K562 (cell line): ENCODE results near the gene SPCS3. TPM values are rescaled to one million over a fixed set of nuclear protein-coding genes. Genes with fewer than 3 reads are reported as not detected.

Source experiments
- polyA plus RNA-seq, 8 experiments: library from polyadenylated mRNA; depleted of rRNA in 4 of 8; stranded (reverse) in 5 of 8; unstranded in 3 of 8; fragments of >200 nt; fragmentation: Nextera tagmentation in 2 of 8; fragmentation: Illumina TruSeq in 1 of 8; extraction: Ambion mirVana in 2 of 8; extraction: Trizol in 1 of 8; gene quantifications; 2 replicates each; pipeline versions ENCODE4 v1.2.1 to v1.2.3, GENCODE V29; 2011 to 2014; ENCODE audit warnings: inconsistent platforms in 1 of 8, missing spikeins in 1 of 8
- total RNA-seq, 7 experiments: library from RNA; depleted of rRNA in 6 of 7; stranded (reverse); fragments of >200 nt in 6 of 7; fragmentation: Illumina TruSeq in 2 of 7; extraction: Trizol in 2 of 7; gene quantifications; 2 replicates each; pipeline versions ENCODE4 v1.2.1 to v1.2.3, GENCODE V29; 2011 to 2021; ENCODE audit warnings: low replicate concordance in 1 of 7

Gene SPCS3
- total and polyA plus RNA-seq, 9 of the 15 experiments (the other 6 are each of a cell fraction or from before 2014, with no cell fraction given) = 64.6 to 196 (median 85.4) TPM

Other genes starting within 250 kb of the SPCS3 start
- gene SPATA4, start 124.4 kb upstream of the SPCS3 start, total RNA-seq (2014; rRNA removed) = not detected in 2 replicates
- gene SPATA4, start 124.4 kb upstream of the SPCS3 start, total RNA-seq (2014; rRNA removed; fragmentation: Illumina TruSeq; extraction: Trizol) = not detected in 2 replicates
- gene SPATA4, start 124.4 kb upstream of the SPCS3 start, total RNA-seq (2015; rRNA removed; fragmentation: Illumina TruSeq; extraction: Trizol) = not detected in 2 replicates
- gene SPATA4, start 124.4 kb upstream of the SPCS3 start, total RNA-seq (2021) = not detected in 2 replicates
- not detected in 2 replicates for gene SPATA4, start 124.4 kb upstream of the SPCS3 start, polyA plus RNA-seq (2011; rRNA removed)
- not detected in 2 replicates for gene SPATA4, start 124.4 kb upstream of the SPCS3 start, polyA plus RNA-seq (2014; fragmentation: Illumina TruSeq; extraction: Trizol)
- not detected for gene SPATA4, start 124.4 kb upstream of the SPCS3 start, polyA plus RNA-seq (2014; fragmentation: Nextera tagmentation; extraction: Ambion mirVana)
- gene SPATA4, start 124.4 kb upstream of the SPCS3 start, polyA plus RNA-seq (2014; rRNA removed) = not detected in 2 replicates
- not detected in 2 replicates for gene ASB5, start 50.7 kb upstream of the SPCS3 start, total RNA-seq (2014; rRNA removed)
- not detected in 2 replicates for gene ASB5, start 50.7 kb upstream of the SPCS3 start, total RNA-seq (2014; rRNA removed; fragmentation: Illumina TruSeq; extraction: Trizol)
- not detected in 2 replicates for gene ASB5, start 50.7 kb upstream of the SPCS3 start, total RNA-seq (2015; rRNA removed; fragmentation: Illumina TruSeq; extraction: Trizol)
- not detected in 2 replicates for gene ASB5, start 50.7 kb upstream of the SPCS3 start, total RNA-seq (2021)
- gene ASB5, start 50.7 kb upstream of the SPCS3 start, polyA plus RNA-seq (2011; rRNA removed) = not detected in 2 replicates
- gene ASB5, start 50.7 kb upstream of the SPCS3 start, polyA plus RNA-seq (2014; fragmentation: Illumina TruSeq; extraction: Trizol) = not detected in 2 replicates
- not detected for gene ASB5, start 50.7 kb upstream of the SPCS3 start, polyA plus RNA-seq (2014; fragmentation: Nextera tagmentation; extraction: Ambion mirVana)
- not detected in 2 replicates for gene ASB5, start 50.7 kb upstream of the SPCS3 start, polyA plus RNA-seq (2014; rRNA removed)